ENCODE data around the gene WWOX. TPM values are rescaled to one million over a fixed set of nuclear protein-coding genes. Genes with fewer than 3 reads are reported as not detected.

Gene WWOX
- total and polyA plus RNA-seq, 2 of the 4 experiments (the other 2 are of a cell fraction) = 2.7 to 5.4 TPM

DNA sequence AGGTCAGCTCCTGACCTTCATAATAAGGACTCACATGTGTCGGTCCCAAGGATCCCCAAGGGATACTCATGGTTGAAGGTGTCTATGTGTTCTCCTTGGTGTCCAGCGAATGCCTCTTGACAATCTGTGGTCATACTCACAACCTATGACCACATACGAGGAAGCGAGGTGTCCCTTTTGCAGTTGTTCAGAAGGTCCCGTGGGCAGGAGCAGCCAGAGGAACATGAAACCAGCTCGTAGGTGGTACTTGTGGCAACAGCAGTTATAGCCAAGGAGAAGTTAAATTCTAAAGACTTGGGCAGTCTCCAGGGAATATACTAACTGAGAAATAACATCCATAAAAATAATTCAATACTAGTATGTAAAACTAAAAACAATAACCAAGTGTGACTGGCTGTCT, 685.3 kb downstream of the WWOX start:
- no peak overlapping the region for H2BK120ac ChIP-seq (ENCODE audit: low read depth, low read length)
- H3K14ac ChIP-seq (replicated peaks; ENCODE audit: low read depth, low read length) = no peak overlapping the region
- no peaks in the 10 kb centered on the region for H3K36me3 ChIP-seq (ENCODE audit: control insufficient read depth, insufficient read depth, low read length)
- no peak overlapping the region for H2BK15ac ChIP-seq (ENCODE audit: low read depth, low read length)
- H3K56ac ChIP-seq (ENCODE audit: extremely low read depth, insufficient read depth, low read length) = no peak overlapping the region
- H2AK9ac ChIP-seq (replicated peaks; ENCODE audit: low read depth, low read length, poor library complexity) = no peak overlapping the region
- H3K4ac ChIP-seq (ENCODE audit: low read depth, low read length) = no peak overlapping the region
- H4K8ac ChIP-seq (ENCODE audit: low read depth in 2 of 2, low read length in 2 of 2) = no peak overlapping the region
- POLR2A ChIA-PET (ENCODE audit: unreplicated experiment) = interaction anchor here (0.5 kb wide), 1 partner anchor 16 kb away, joined by 5 read pairs; no protein-coding TSS in a partner anchor
- CTCF ChIA-PET = interaction anchor here (0.6 kb wide), 1 partner anchor 242 kb away, joined by 3 read pairs; no protein-coding TSS in a partner anchor
- no peaks in the 10 kb centered on the region for H3K79me1 ChIP-seq (ENCODE audit: low read depth in 1 of 2, low read length in 2 of 2)
- H4K5ac ChIP-seq (ENCODE audit: low read depth, low read length) = no peak overlapping the region
- H3K27ac ChIP-seq (ENCODE audit: insufficient read depth, low read length) = no peak overlapping the region
- H3K9ac ChIP-seq (ENCODE audit: low read depth, low read length) = no peak overlapping the region
- BruUV-seq (replicated peaks) = no TSS peak
- H2BK20ac ChIP-seq (ENCODE audit: low read depth, low read length) = no peak overlapping the region
- intact Hi-C loops (cut with micrococcal nuclease) (no loop called here), dilution Hi-C loops (cut with HindIII; ENCODE audit: low sequenced_read_pairs, unreplicated experiment) (no loop called here), in situ Hi-C loops (cut with MboI; ENCODE audit: low sequenced_read_pairs) (no loop called here)
- H4K91ac ChIP-seq (ENCODE audit: insufficient read depth, low read depth, low read length) = no peak overlapping the region
- no peak overlapping the region for H3K18ac ChIP-seq (ENCODE audit: low read depth, low read length)
- no peaks in the 10 kb centered on the region for H4K20me1 ChIP-seq (ENCODE audit: insufficient read depth, low read length)
- H3K9me3 ChIP-seq (ENCODE audit: control insufficient read depth, insufficient read depth, low read length) = peaks cover 11% of the 10 kb centered on the region
- no peak overlapping the region for H2AFZ ChIP-seq (replicated peaks; ENCODE audit: low read length, poor library complexity)
- TF ChIP-seq SMC3 (IDR thresholded peaks at IDR 0.05; ENCODE audit: low read depth, low read length) (no peak), RCOR1 (IDR thresholded peaks at IDR 0.05; ENCODE audit: insufficient replicate concordance, low read length) (no peak), RAD21 (IDR thresholded peaks at IDR 0.05; ENCODE audit: low read length) (no peak), CHD1 (IDR thresholded peaks at IDR 0.05; ENCODE audit: low read depth, low read length) (no peak), BHLHE40 (IDR thresholded peaks at IDR 0.05; ENCODE audit: low read depth, low read length) (no peak), CEBPB (IDR thresholded peaks at IDR 0.05; ENCODE audit: low read depth, low read length) (no peak), RFX5 (IDR thresholded peaks at IDR 0.05; ENCODE audit: low read depth, low read length) (no peak), MXI1 (IDR thresholded peaks at IDR 0.05; ENCODE audit: borderline replicate concordance, low read depth, low read length) (no peak), FOS (IDR thresholded peaks at IDR 0.05; ENCODE audit: low read depth, low read length) (no peak), NFE2L2 (IDR thresholded peaks at IDR 0.05; ENCODE audit: low read depth, low read length) (no peak)
- TF ChIP-seq, protein P1, sequence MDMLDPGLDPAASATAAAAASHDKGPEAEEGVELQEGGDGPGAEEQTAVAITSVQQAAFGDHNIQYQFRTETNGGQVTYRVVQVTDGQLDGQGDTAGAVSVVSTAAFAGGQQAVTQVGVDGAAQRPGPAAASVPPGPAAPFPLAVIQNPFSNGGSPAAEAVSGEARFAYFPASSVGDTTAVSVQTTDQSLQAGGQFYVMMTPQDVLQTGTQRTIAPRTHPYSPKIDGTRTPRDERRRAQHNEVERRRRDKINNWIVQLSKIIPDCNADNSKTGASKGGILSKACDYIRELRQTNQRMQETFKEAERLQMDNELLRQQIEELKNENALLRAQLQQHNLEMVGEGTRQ (IDR thresholded peaks at IDR 0.05; ENCODE audit: low read depth, low read length) = no peak
- TF ChIP-seq, protein P2, sequence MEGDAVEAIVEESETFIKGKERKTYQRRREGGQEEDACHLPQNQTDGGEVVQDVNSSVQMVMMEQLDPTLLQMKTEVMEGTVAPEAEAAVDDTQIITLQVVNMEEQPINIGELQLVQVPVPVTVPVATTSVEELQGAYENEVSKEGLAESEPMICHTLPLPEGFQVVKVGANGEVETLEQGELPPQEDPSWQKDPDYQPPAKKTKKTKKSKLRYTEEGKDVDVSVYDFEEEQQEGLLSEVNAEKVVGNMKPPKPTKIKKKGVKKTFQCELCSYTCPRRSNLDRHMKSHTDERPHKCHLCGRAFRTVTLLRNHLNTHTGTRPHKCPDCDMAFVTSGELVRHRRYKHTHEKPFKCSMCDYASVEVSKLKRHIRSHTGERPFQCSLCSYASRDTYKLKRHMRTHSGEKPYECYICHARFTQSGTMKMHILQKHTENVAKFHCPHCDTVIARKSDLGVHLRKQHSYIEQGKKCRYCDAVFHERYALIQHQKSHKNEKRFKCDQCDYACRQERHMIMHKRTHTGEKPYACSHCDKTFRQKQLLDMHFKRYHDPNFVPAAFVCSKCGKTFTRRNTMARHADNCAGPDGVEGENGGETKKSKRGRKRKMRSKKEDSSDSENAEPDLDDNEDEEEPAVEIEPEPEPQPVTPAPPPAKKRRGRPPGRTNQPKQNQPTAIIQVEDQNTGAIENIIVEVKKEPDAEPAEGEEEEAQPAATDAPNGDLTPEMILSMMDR (conservative IDR thresholded peaks at IDR 0.05; ENCODE audit: low read depth, low read length) = no peak
- TF ChIP-seq, protein P3, sequence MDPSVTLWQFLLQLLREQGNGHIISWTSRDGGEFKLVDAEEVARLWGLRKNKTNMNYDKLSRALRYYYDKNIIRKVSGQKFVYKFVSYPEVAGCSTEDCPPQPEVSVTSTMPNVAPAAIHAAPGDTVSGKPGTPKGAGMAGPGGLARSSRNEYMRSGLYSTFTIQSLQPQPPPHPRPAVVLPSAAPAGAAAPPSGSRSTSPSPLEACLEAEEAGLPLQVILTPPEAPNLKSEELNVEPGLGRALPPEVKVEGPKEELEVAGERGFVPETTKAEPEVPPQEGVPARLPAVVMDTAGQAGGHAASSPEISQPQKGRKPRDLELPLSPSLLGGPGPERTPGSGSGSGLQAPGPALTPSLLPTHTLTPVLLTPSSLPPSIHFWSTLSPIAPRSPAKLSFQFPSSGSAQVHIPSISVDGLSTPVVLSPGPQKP (IDR thresholded peaks at IDR 0.05; ENCODE audit: borderline replicate concordance, low read depth, low read length) = no peak
- H3K4me2 ChIP-seq (ENCODE audit: low read depth, low read length) = no peak overlapping the region
- H3K4me3 ChIP-seq (ENCODE audit: insufficient read depth, low read depth, low read length) = no peak overlapping the region
- H3K4me1 ChIP-seq (ENCODE audit: control insufficient read depth, insufficient read depth, low read length) = no peaks in the 10 kb centered on the region
- ATAC-seq (ENCODE audit: low read depth) (no peak), DNase-seq (no peak)
- H3K9me1 ChIP-seq (ENCODE audit: insufficient read depth, low read length) = no peaks in the 10 kb centered on the region
- no peak overlapping the region for H2AK5ac ChIP-seq (ENCODE audit: low read depth, low read length)
- no CpG with 5 or more reads among the region's 6 CpGs for WGBS, 2 experiments (ENCODE audit: extremely low coverage in 2 of 2, insufficient read length in 1 of 2)
- H2BK5ac ChIP-seq (ENCODE audit: low read depth, low read length, poor library complexity, severe bottlenecking) = no peak overlapping the region
- H3K27me3 ChIP-seq (ENCODE audit: control insufficient read depth, insufficient read depth, low read length) = no peaks in the 10 kb centered on the region
- H3K23ac ChIP-seq (ENCODE audit: low read depth, low read length) = no peak overlapping the region
